GM08714 (cell line): Measurements from ENCODE around the gene TFAP2B.

ENCODE experiments used
- H3K4me3 ChIP-seq: fragments of 200-500 bp; sonication (Bioruptor generic); 2 replicates; pipeline ENCODE4 v1.5.1; 2014; ENCODE audit warnings: mild to moderate bottlenecking, low read length, inconsistent platforms
- ZNF274 ChIP-seq: IDR thresholded peaks from 2 replicates; pipeline ENCODE4 v1.6.1; 2012; ENCODE audit warnings: mild to moderate bottlenecking, low read depth, low read length

Gene TFAP2B

GRCh38 chr6:50819904-50820868, 1.5 kb downstream of the TFAP2B start:
- H3K4me3 ChIP-seq = no peak overlapping the region; the same call in 1 of the 2 replicates
- TF ChIP-seq ZNF274 = no peak

DNA sequence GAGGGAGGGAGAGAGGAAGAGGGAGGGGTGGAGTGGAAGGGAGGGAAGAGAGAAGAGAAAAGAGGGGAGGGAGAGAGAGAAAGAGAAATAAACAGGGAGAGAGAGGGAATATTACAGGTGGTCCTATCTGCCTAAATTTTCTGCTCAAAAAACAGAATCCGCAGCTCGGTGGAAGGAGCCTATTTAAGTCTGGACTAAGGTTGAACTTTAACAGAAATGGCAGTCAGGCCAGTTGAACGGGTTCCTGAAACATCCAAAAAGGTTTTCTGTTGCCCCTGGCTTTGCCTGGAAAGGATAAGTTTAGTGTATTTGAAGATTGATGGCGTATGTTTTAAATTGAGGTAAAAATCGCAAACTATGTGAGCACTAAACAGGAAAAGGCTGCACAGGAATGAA, 2.2 kb downstream of the TFAP2B start:
- TF ChIP-seq ZNF274 = no peak
- H3K4me3 ChIP-seq = no peak overlapping the region

DNA sequence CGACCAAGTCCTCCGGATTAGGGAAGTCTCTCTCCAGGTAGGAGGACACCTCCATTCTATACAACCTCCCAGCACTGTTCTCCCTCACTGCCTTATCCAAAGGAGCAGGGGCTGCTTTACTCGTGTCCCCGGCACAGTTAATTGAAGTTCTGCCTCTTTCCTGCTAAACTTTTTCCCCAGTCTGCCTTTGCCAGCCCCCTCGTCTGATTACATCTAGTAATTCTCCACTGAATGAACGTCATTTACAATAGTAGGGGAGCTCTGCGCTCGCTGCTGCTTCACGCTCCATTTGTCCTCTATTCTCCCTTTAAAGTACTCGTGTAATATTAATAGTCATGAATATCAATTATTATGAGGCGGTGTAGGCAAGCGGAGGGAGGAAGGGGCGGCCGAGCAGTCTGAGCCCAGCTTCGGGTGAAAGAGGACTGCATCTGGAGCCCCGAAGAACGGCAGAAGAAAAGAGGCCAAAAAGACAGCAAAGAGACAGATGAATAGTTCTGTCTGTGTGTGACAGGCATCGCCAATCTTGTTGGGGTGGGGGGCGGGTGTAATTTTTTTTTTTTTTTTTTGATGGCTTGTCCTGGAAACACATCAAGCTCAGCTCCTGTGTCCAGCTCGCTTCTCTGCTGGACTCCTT, 2.9 kb downstream of the TFAP2B start:
- TF ChIP-seq ZNF274 = no peak
- H3K4me3 ChIP-seq = no peak overlapping the region

DNA sequence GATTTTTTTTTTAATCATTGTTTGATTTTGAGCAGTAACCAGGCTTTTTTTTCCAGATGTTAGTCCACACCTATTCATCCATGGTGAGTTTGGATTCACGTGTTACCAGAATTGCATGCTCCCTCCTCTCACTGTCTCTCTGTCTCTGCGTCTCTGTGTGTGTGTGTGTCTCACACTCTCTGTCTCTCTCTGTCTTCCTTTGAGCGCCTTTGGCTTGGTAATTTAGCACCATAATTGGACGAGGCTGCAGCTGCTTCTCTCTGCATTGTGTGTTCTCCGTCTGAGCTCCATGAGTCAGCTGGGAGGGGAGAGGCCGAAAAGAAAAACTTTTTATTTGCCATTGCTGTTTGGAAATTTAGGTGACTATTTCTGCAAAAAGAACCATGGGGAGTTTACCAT, 3.4 kb downstream of the TFAP2B start:
- H3K4me3 ChIP-seq = no peak overlapping the region
- no peak for TF ChIP-seq ZNF274

- no peak overlapping the region for H3K4me3 ChIP-seq
- TF ChIP-seq ZNF274 = no peak
Observed at GRCh38 chr6:50823094-50823920, 4.6 kb downstream of the TFAP2B start.

DNA sequence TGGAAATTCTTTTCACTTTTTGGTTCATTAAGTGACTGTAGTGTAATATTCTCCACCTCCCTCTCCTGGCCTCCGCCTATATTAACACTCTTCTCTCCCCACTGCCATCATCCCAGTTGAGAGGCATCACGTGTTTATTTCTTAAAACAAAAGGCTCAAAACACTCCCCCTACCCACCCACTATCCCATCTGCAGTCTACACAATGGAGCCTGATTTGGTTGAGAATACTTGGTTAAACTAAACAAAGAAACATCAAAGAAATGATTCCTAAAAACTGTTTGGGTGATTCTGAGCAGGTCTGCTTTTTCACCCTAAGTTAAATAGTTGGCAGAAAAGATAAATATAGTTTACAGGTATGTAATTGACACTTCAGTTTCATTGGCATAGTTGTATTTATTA, 5.9 kb downstream of the TFAP2B start:
- no peak overlapping the region for H3K4me3 ChIP-seq
- TF ChIP-seq ZNF274 = no peak

DNA sequence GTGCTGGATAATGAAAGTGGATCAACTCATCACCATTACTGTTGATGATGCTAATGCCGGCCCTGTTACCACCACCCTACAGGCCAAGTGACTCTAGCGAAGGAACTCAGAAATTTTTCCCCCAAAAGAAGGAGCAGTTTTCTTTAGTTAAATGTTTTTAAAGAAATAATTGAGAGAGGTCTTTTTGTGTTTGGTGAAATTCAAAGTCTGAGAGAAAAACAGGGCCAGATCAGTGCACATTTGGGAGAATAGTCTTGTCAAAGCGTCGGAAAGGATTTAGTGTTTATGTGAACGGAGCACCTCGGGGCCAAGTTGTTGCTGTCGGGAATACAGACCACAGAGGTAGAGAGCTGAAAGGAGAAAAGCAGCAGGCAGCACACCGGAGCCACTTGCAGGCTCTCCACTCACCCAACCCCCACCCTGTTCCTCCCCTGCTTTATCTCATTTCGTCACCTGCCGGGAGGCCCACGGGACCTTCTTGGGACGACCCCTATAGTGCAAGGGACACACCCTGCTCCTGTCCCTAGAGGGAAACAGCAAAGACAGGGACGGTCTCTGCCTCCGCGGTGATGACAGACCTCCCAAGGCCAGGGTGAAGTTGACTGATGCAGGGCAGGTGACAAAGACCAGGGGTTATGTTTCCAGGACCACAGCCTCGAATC, 6.8 kb downstream of the TFAP2B start:
- no peak for TF ChIP-seq ZNF274
- H3K4me3 ChIP-seq = no peak overlapping the region

DNA sequence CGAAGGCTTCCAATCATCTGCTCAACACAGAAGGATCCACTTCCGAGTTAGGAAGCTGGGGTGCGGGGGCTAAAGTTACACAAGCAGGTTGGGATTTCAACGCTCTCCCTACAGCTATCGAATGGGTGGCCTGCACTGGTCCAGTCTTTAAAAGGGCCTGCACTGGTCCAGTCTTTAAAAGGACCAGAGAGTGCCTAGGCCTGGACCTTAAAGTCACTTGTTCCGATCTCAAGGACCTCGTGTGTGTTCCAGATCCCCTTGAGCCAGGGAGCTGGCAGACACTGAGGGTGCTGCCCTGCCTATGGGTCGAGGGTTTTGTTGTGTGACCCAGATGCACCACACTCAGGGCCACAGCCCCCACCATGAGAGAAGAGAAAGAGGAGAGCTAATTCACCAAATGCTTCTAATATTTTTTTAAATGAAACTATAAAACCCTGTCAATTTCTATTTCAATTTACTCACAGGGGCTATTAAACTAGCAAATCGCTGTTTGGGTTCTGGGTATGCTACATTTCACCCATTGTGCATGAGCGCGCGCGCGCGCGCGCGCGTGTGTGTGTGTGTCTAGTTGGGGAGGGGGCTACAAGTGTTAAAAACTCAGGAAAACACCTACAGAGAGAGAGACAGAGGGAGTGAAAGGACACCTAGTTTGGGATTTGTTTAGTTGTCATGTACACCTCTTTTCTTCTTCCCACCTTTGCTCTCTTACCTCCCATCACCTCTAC, 7.5 kb downstream of the TFAP2B start:
- no peak for TF ChIP-seq ZNF274
- H3K4me3 ChIP-seq = no peak overlapping the region

- no peak for TF ChIP-seq ZNF274
- H3K4me3 ChIP-seq = no peak overlapping the region
Observed at GRCh38 chr6:50826803-50827202, 8.1 kb downstream of the TFAP2B start.

DNA sequence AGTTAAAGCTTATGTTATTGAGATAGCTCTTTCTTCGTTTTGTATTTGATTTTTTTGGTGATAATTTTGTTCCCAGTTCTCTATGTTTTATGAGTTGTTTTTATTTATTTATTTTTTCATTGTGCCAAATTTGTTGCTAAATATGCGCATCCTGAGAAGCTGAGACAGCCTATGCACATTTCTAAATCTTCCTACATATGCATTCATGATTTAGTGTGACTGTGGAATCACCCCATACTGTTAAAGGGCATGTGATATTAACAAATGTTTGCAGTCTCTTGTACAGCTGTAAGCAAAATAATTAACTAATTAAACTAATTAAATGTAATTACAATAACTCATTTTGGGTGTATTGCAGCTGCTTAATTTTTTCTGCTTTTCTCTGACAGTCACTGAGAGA, 10.4 kb downstream of the TFAP2B start:
- H3K4me3 ChIP-seq = no peak overlapping the region
- TF ChIP-seq ZNF274 = no peak

- H3K4me3 ChIP-seq = no peak overlapping the region
- no peak for TF ChIP-seq ZNF274
Observed at GRCh38 chr6:50829898-50830444, 11.3 kb downstream of the TFAP2B start.

GRCh38 chr6:50831186-50831585, 12.5 kb downstream of the TFAP2B start:
- no peak for TF ChIP-seq ZNF274
- no peak overlapping the region for H3K4me3 ChIP-seq

- H3K4me3 ChIP-seq = no peak overlapping the region
- TF ChIP-seq ZNF274 = no peak
Observed at GRCh38 chr6:50832912-50833311, 14.2 kb downstream of the TFAP2B start.
